HG02763 (cell line): ENCODE data around the gene APOBEC3H.
"Not testable (repeated sequence)": the region's sequence is repeated elsewhere in the genome, so short reads cannot be mapped to it uniquely, and the experiment has no call there.

Source experiments
- ATAC-seq: cut with Tn5 transposase; IDR thresholded peaks from one replicate; pipeline ENCODE4 v1.9.1; 2021; ENCODE audit warnings: mild to moderate bottlenecking, moderate library complexity; ENCODE audit not compliant: unreplicated experiment

APOBEC3H gene

DNA sequence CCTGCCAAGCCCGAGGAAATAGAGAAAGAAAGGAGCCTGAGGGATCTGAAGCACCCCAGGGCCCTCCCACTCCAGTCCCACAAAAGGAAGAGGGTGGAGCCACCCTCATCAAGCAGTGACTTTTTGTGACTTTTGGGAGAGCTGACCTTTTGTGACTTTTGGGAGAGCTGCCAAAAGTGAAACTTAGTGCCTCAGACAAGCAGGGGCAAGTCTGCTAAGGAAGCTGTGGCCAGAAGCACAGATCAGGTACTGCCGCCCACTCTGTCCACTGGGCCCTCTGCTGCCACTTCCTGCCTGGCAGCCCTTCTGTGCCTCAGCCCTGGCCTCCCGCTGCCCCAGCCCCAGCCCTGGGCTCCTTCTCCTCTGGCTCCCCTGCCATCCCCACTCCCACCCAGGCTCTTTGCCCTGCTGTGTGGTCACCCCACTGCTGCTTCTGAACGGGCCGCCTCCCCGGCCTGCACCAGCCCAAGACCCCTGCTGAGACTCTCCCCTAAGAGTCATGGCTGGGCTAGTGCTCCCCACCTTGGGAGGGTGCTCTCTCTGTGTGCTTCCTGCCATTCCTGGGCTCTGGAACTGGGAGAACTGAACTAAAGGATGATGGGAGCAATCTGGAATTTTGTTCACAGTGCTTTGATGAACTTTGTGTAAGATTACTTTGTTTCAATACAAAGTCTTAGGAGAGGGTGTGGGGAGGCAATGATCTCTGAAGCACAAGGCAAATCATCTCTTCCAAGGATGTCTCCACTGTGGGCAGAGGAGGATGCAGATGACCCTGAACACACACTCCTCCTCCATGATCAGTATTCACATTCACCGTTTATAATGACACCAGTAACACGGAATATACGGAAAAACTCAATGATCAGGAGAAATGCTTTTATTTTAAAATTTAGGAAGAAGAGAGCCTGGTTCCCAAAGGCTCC is at the start of gene APOBEC3H:
Gene APOBEC3H (plus strand): TSS at position 147 of the 923 bp plus-strand sequence. CDS start 3,035 bp downstream, outside the sequence.
- no peak for ATAC-seq

DNA sequence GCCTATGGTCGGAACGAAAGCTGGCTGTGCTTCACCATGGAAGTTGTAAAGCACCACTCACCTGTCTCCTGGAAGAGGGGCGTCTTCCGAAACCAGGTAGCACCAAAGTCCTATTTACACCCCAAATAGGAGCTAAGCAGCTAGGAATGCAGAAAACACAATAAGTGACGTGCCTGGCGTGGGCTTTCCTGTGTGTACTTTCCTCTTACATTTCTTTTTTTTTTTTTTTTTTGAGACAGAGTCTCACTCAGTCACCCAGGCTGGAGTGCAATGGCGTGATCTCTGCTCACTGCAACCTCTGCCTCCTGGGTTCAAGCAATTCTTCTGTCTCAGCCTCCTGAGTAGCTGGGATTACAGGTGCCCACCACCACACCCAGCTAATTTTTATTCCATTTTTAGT is 47.6 kb upstream of the APOBEC3H start:
- ATAC-seq, result not testable (repeated sequence)

DNA sequence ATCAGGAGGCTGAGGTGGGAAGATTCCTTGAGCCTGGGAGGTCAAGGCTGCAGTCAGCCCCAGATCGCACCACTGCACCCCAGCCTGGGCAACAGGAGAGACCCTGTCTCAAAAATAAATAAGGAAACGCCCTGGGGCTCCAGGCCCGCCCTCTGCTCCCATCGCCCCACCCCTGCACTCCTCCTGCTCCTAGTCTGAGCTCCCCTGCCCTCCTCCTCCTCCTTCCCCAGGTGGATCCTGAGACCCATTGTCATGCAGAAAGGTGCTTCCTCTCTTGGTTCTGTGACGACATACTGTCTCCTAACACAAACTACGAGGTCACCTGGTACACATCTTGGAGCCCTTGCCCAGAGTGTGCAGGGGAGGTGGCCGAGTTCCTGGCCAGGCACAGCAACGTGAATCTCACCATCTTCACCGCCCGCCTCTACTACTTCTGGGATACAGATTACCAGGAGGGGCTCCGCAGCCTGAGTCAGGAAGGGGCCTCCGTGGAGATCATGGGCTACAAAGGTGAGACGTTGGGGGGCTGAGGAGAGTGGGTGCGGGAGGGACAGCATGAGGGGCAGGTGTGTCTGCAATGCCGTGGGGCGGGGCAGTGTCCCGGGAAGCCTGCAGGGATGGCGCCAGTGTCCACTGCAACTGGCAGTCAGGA is 45.1 kb upstream of the APOBEC3H start:
- ATAC-seq, result not testable (repeated sequence)

DNA sequence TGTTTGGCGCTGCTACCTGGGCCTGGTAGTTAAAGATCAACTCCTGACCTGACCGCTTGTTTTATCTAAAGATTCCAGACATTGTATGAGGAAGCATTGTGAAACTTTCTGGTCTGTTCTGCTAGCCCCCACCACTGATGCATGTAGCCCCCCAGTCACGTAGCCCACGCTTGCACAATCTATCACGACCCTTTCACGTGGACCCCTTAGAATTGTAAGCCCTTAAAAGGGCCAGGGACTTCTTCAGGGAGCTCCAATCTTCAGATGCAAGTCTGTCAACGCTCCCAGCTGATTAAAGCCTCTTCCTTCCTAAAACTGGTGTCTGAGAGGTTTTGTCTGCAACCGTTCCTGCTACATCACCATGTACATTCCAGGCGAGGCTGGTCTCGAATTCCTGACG is 41.4 kb upstream of the APOBEC3H start:
- ATAC-seq, result no peak

DNA sequence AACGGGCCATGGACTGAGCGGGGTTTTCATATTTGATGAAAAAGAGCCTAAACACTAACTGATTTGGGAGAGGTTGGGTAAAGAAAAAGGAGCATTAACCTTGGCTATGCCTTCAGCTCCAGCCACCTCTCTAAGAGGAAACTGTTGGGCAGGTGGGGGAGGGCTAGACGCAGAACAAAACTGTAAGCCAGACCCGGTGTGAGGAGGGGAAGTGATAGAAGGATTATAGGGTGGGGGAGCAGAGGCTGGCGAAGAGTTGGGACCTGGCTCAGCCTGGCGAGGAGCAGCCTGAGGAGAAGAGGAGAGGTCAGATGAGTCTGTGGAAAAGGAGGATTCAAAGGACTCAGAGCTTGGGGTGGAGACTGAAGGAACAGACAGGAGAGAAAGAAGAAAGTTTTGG is 35.8 kb upstream of the APOBEC3H start:
- ATAC-seq, result not testable (repeated sequence)

DNA sequence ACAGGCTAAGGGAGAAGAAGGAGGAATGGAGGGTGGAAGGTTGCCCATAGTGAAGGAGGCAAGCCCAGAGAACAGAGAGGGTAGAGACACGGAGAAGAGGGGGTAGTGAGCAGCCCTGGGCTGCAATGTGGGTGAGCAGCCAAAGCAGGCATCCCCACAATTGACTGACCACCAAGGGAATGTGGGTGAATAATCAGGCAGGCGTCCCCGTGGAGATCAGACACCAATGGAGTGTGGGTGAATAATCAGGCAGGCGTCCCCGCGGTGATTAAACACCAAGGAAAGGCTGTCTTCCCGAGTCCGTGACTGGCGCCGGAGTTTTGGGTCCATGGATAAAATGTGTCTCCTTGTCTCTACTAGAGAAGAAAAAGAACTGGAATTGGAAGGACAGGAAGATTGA is 35.1 kb upstream of the APOBEC3H start:
- ATAC-seq, result not testable (repeated sequence)

DNA sequence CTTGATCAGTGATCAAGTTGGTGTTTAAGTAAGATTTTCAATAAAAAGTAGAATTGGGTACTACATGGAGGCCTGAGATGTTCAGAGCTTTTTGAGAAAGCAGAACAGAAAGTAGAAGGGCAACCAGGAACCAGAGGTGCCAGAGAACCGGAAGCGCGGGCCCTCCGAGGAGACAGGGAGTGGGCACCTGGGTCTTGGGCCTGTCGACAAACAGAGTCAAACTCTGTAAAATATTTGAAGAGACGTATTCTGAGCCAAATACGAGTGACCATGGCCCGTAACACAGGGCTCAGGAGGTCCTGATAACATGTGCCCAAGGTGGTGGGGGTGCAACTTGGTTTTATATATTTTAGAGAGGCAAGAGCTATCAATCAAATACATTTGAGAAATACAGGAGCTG is 33.1 kb upstream of the APOBEC3H start:
- ATAC-seq, result not testable (repeated sequence)

DNA sequence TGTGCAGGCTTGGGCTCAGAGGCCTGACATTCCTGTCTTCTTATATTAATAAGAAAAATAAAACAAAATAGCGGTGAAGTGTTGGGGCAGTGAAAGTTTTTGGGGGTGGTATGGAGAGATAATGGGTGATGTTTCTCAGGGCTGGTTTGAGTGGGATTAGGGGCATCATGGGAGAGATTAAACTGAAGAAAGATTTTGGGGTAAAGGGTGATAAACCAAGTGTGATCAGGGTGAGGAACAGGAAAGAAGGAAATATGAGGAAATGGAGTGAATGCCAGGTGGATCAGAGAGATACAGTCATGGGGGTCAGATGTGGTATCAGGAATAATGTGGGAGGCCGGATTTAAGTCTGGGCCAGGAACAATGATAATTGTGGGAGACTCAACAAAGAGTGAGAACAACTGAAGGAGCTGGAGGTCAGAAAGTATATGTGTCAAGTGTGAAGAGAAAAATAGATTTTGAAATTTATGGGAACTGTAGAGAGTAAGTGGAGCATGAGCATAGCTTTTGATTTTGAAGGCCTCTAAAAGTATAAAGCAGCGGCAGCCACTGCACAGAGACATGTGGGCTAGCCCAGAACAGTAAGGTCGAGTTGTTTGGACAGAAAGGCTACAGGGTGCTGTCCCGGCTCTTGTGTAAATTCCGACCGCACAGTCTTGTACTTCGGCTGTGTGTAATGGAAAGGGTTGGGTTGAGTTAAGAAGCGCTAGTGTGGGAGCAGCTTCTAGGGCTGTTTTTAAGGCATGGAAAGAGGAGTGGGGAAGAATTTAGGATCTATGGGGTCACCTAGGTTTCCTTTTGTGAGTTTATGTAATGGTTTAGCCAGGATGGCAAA is 30.4 kb upstream of the APOBEC3H start:
- not testable (repeated sequence) for ATAC-seq

DNA sequence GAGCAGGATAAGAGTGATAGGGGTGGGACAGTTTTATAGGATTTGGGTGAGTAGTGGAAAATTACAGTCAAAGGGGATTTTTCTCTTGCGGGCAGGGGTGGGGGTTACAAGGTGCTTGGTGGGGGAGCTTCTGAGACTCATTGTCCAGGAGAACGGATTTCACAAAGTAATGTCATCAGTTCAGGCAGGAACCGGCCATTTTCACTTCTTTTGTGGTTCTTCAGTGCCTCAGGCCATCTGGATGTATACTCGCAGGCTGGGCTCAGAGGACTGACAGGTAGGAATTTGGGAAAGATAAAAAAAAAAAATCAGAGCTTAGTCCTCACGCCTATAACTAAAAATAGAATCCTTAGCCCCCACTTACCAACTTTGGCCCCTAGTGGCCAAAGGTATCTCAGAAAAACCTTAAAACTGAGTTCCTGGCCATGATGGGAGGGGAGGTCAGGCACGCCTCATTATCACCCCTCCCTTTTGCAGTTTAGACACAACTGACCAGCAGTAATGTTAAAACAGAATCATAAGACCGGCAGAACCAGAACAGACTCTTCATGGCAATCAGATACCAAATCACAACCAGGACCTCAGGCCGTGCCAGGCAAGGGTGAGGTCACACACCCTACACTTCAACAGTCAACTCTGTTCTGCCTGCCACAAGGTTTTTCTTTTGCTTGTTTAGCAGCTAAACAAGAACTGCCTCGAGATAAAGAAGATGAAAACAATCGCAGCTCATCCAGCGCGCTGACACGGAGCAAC is 28.8 kb upstream of the APOBEC3H start:
- ATAC-seq, result no peak

DNA sequence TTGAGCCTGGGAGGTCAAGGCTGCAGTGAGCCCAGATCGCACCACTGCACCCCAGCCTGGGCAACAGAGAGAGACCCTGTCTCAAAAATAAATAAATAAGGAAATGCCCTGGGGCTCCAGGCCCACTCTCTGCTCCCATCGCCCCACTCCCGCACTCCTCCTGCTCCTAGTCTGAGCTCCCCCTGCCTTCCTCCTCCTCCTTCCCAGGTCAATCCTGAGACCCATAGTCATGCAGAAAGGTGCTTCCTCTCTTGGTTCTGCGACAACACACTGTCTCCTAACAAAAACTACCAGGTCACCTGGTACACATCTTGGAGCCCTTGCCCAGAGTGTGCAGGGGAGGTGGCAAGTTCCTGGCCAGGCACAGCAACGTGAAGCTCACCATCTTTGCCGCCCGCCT is 26.9 kb upstream of the APOBEC3H start:
- ATAC-seq, result no peak

DNA sequence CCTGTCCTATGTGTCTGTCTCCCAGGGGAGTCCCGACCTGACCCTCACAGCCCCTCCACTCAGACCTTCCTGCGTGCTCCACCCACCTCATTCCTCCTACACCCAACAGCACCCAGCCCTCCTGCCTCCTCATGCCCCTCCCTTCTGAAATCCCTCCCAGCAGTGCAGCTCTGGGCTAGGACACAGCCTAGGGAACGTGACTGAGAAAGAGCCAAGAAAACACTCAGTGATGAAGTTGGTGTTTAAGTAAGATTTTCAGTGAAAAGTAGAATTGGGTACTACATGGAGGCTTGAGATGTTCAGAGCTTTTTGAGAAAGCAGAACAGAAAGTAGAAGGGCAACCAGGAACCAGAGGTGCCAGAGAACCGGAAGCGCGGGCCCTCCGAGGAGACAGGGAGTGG is 24.5 kb upstream of the APOBEC3H start:
- ATAC-seq, result not testable (repeated sequence)

DNA sequence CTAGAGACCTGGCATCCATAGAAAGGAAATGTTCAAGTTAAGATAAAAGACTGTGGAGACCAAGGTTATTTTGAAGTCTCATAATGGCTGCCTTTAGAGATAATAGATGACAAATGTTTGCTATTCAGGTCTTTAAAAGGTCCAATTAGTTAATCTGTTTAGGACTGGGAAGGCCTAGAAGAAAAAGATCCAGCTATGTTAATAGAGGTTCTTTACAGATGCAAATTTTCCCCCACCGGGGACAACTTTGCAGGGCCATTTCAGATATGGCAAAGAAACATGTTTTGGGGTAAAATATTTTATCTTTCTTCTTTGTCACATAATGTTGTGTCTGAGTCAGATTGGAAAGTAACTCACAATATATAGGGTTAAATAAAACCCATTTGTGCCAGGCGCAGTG is 23.1 kb upstream of the APOBEC3H start:
- no peak for ATAC-seq

DNA sequence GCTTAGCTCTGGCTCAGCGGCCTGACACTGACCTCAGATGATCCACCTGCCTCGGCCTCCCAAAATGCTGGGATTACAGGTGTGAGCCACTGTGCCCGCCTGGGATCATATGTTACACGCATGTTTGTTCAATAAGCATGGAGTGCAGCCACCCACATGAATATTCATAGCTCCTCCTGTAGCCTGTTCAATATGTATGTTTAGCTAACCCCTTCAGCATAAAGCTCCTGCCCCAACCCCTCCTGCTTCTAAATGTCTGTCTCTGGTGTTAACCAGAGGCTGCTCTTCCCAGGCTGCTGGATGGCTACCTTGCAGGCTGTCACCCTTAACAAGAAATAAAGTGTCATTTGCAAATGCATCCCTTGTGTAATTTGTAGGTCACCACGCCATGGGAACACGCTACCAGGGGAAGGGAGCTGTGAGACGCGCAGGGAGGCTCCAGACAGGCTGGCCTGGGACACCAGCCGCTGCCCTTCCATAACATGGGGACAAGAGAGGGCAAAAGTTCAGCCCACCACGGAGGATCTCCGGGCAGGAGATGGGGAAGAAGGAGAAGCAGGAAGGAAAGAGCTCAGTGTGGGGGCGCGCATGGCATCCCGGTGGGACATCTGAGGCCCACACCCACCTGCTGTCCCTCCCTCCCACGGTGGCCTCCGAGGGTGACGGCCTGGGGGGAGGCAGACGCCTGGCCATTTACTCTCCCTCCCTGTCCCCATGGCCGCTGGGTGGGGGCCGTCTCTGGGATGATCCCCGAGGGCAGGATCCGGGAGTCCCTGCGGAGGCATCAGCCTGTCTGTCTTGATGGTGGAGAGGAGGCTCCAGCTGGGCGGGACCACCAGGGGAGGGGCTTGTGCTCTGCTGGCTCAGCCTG is 20.7 kb upstream of the APOBEC3H start:
- ATAC-seq, result not testable (repeated sequence)

DNA sequence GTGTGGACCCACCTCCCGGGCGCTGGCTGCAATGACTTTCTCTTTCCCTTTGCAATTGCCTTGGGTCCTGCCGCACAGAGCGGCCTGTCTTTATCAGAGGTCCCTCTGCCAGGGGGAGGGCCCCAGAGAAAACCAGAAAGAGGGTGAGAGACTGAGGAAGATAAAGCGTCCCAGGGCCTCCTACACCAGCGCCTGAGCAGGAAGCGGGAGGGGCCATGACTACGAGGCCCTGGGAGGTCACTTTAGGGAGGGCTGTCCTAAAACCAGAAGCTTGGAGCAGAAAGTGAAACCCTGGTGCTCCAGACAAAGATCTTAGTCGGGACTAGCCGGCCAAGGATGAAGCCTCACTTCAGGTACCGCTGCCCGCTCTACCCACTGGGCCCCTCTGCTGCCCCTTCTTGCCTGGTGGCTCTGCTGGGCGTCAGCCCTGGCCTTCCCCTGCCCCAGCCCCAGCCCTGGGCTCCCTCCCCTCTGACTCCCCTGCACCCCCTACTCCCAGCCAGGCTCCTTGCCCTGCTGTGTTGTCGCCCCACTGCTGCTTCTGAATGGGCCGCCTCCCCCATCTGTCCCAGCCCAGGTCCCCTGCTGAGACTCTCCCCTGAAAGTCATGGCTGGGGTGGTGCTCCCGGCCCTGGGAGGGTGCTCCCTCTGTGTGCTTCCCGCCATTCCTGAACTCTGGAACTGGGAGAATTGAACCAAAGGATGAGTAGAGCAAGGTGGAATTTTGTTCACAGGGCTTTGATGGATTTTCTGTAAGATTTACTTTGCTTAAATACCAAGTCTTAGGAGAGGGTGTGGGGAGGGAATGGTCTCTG is 19.8 kb upstream of the APOBEC3H start, which contains the start of gene APOBEC3G:
Gene APOBEC3G (plus strand): TSS at position 250 of the 815 bp plus-strand sequence. CDS start 87 bp downstream, at position 337.
- ATAC-seq, result peak; percentile 75

DNA sequence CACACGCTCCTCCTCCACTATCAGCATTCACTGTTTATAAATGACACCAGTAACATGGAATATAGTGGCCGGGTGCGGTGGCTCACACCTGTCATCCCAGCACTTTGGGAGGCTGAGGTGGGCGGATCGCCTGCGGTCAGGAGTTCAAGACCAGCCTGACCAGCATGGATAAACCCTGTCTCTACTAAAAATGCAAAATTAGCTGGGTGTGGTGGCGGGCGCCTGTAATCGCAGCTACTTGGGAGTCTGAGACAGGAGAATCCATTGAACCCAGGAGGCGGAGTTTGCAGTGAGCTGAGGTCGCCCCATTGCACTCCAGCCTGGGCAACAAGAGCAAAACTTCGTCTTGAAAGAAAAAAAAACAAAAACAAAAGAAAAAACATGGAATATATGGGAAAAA is 19.1 kb upstream of the APOBEC3H start:
- ATAC-seq, result not testable (repeated sequence)

DNA sequence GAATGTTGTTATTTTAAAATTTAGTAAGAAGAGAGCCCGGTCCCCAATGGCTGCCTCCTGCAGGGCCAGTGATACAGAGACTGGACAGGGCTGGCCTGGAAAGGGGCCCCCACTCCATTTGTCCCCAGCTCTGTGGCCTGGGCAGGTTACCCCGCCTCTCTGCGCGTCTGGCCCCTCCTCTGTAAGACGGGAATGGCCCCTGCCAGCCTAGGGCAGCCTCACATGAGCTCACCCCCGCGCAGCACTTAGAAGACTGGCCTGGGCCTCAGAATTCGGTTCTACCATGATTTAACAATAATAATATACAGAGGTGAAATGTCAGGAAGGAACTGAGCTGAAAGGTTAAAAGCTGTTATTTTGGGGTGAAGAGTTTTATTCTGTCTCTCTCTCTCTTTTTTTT is 18.7 kb upstream of the APOBEC3H start:
- no peak for ATAC-seq

DNA sequence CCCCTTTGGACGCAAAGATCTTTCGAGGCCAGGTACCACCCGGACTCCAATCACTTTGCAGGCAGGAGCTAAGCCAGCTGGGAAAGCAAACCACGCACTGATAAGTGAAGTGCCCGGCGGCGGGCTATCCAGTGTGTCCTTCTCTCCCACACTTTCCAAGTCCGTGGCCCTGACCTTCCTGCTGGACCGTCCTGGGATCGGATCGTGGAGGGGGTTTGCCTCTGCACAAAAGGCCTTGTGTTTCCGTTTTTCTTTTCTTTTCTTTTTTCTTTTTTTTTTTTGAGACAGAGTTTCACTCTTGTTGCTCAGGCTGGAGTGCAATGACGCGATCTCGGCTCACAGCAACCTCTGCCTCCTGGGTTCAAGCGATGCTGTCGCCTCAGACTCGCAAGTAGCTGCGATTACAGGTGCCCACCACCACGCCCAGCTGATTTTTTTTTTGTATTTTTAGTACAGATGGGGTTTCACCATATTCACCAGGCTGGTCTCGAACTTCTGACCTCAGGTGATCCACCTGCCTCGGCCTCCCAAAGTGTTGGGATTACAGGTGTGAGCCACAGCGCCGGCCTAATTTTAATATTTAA is 17.9 kb upstream of the APOBEC3H start:
- not testable (repeated sequence) for ATAC-seq
